Measurements from ENCODE around the gene ARHGEF40. TPM values are rescaled to one million over a fixed set of nuclear protein-coding genes. Genes with fewer than 3 reads are reported as not detected.
A peak's percentile ranks its signal among the peaks of the same experiment; 100 is the strongest.

ARHGEF40 gene
- polyA plus RNA-seq, 1 donor (not counting 4 experiments of a cell fraction or from before 2014, with no cell fraction given), result 8.7 TPM

GRCh38 chr14:21108791-21109190, 38.7 kb downstream of the ARHGEF40 start:
- no peaks in the 10 kb centered on the region for H4K20me1 ChIP-seq (ENCODE audit: control insufficient read depth, extremely low read depth, insufficient read depth, low read length)
- H2AFZ ChIP-seq (ENCODE audit: control insufficient read depth, low read length), result no peak overlapping the region
- H3K36me3 ChIP-seq (ENCODE audit: control insufficient read depth in 2 of 2, extremely low read depth in 1 of 2, insufficient read depth in 2 of 2, low read length in 2 of 2), result no peaks in the 10 kb centered on the region
- no peak overlapping the region for H3K27ac ChIP-seq (ENCODE audit: control insufficient read depth, insufficient read depth, low read length)
- DNase-seq (ENCODE audit: low read depth, low spot score) (no peak), FAIRE-seq (no peak)
- no peak overlapping the region for H3K9ac ChIP-seq (ENCODE audit: control insufficient read depth, extremely low read depth, insufficient read depth, low read length)
- dilution Hi-C loops (cut with MboI; ENCODE audit: extremely low pct_ligation_motif_present, low sequenced_read_pairs), result no loop called here
- H3K9me1 ChIP-seq (ENCODE audit: control insufficient read depth, extremely low read depth, insufficient read depth, low read length), result no peaks in the 10 kb centered on the region
- no peak overlapping the region for H3K4me3 ChIP-seq (ENCODE audit: control insufficient read depth in 2 of 3, extremely low read depth in 1 of 3, insufficient read depth in 2 of 3, low read depth in 1 of 3, low read length in 3 of 3)
- H3K27me3 ChIP-seq (ENCODE audit: control insufficient read depth, extremely low read depth, insufficient read depth, low read length), result no peaks in the 10 kb centered on the region
- peaks cover 40% of the 10 kb centered on the region for H3K4me1 ChIP-seq (ENCODE audit: control insufficient read depth, extremely low read depth, insufficient read depth, low read length)
- H3K4me2 ChIP-seq (ENCODE audit: control insufficient read depth, extremely low read depth, insufficient read depth, low read depth, low read length), result no peak overlapping the region
- H3K79me2 ChIP-seq (ENCODE audit: control insufficient read depth, insufficient read depth, low read length), result no peaks in the 10 kb centered on the region
- TF ChIP-seq, protein P1, sequence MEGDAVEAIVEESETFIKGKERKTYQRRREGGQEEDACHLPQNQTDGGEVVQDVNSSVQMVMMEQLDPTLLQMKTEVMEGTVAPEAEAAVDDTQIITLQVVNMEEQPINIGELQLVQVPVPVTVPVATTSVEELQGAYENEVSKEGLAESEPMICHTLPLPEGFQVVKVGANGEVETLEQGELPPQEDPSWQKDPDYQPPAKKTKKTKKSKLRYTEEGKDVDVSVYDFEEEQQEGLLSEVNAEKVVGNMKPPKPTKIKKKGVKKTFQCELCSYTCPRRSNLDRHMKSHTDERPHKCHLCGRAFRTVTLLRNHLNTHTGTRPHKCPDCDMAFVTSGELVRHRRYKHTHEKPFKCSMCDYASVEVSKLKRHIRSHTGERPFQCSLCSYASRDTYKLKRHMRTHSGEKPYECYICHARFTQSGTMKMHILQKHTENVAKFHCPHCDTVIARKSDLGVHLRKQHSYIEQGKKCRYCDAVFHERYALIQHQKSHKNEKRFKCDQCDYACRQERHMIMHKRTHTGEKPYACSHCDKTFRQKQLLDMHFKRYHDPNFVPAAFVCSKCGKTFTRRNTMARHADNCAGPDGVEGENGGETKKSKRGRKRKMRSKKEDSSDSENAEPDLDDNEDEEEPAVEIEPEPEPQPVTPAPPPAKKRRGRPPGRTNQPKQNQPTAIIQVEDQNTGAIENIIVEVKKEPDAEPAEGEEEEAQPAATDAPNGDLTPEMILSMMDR (optimal IDR thresholded peaks at IDR 0.05 in 1 of 3, IDR thresholded peaks at IDR 0.05 in 1 of 3, conservative IDR thresholded peaks at IDR 0.05 in 1 of 3; ENCODE audit: extremely low read depth in 1 of 3, insufficient read depth in 2 of 3, low read length in 3 of 3), result no peak
- TF ChIP-seq EZH2 (IDR thresholded peaks at IDR 0.05; ENCODE audit: low read length), result no peak
- H3K9me3 ChIP-seq (ENCODE audit: control insufficient read depth, low read depth, low read length), result no peaks in the 10 kb centered on the region

GRCh38 chr14:21109377-21110138, 39.5 kb downstream of the ARHGEF40 start:
- peak; percentile 23 for FAIRE-seq
- Histone ChIP-seq H3K27ac (ENCODE audit: control insufficient read depth, insufficient read depth, low read length) (no peak overlapping the region), H3K9ac (ENCODE audit: control insufficient read depth, extremely low read depth, insufficient read depth, low read length) (no peak overlapping the region), H3K79me2 (ENCODE audit: control insufficient read depth, insufficient read depth, low read length) (no peaks in the 10 kb centered on the region), H3K9me1 (ENCODE audit: control insufficient read depth, extremely low read depth, insufficient read depth, low read length) (no peaks in the 10 kb centered on the region), H3K27me3 (ENCODE audit: control insufficient read depth, extremely low read depth, insufficient read depth, low read length) (no peaks in the 10 kb centered on the region), H3K9me3 (ENCODE audit: control insufficient read depth, low read depth, low read length) (no peaks in the 10 kb centered on the region), H3K4me3 (ENCODE audit: control insufficient read depth in 2 of 3, extremely low read depth in 1 of 3, insufficient read depth in 2 of 3, low read depth in 1 of 3, low read length in 3 of 3) (no peak overlapping the region), H4K20me1 (ENCODE audit: control insufficient read depth, extremely low read depth, insufficient read depth, low read length) (no peaks in the 10 kb centered on the region), H3K4me2 (ENCODE audit: control insufficient read depth, extremely low read depth, insufficient read depth, low read depth, low read length) (no peak overlapping the region), H3K4me1 (ENCODE audit: control insufficient read depth, extremely low read depth, insufficient read depth, low read length) (peaks cover 35% of the 10 kb centered on the region), H3K36me3 (ENCODE audit: control insufficient read depth in 2 of 2, extremely low read depth in 1 of 2, insufficient read depth in 2 of 2, low read length in 2 of 2) (no peaks in the 10 kb centered on the region), H2AFZ (ENCODE audit: control insufficient read depth, low read length) (peak overlapping the region; percentile 59)
- TF ChIP-seq, protein P1 (optimal IDR thresholded peaks at IDR 0.05 in 1 of 3, IDR thresholded peaks at IDR 0.05 in 1 of 3, conservative IDR thresholded peaks at IDR 0.05 in 1 of 3; ENCODE audit: extremely low read depth in 1 of 3, insufficient read depth in 2 of 3, low read length in 3 of 3), result no peak
- no peak for TF ChIP-seq EZH2 (IDR thresholded peaks at IDR 0.05; ENCODE audit: low read length)
- no peak for DNase-seq (ENCODE audit: low read depth, low spot score)
- dilution Hi-C loops (cut with MboI; ENCODE audit: extremely low pct_ligation_motif_present, low sequenced_read_pairs), result no loop called here
